GM19372 (cell line): ENCODE measurements around the gene FSTL4.

ENCODE experiments used
- ATAC-seq: cut with Tn5 transposase; IDR thresholded peaks from one replicate; pipeline ENCODE4 v1.9.1; 2021; ENCODE audit warnings: mild to moderate bottlenecking, low read depth, moderate library complexity; ENCODE audit not compliant: unreplicated experiment

Gene FSTL4

GRCh38 chr5:133155326-133155969 is 456.9 kb downstream of the FSTL4 start:
- no peak for ATAC-seq

- no peak for ATAC-seq
Observed at GRCh38 chr5:133154274-133155075, 457.9 kb downstream of the FSTL4 start.

- no peak for ATAC-seq
Observed at GRCh38 chr5:133150909-133151544, 461.3 kb downstream of the FSTL4 start.

GRCh38 chr5:133149345-133149744 is 463.0 kb downstream of the FSTL4 start:
- no peak for ATAC-seq

- ATAC-seq, result no peak
Observed at GRCh38 chr5:133147815-133148567, 464.4 kb downstream of the FSTL4 start.

GRCh38 chr5:133147411-133147810 is 464.9 kb downstream of the FSTL4 start:
- ATAC-seq, result no peak
